RWPE1 (cell line): Measurements from ENCODE around the gene FSHR.

Experiments used
- CTCF ChIA-PET: fragments of 350-600 bp; sonication (Branson Sonifier 250); formaldehyde crosslinking; extraction: SDS; loops from one replicate; lab custom pipeline; 2021; lab: Yijun Ruan, JAX
- POLR2A ChIA-PET: fragments of 400-600 bp; formaldehyde crosslinking; extraction: SDS; loops from one replicate; lab custom pipeline; 2020; ENCODE audit warnings: antibody characterized with exemption; ENCODE audit not compliant: low non-redundant PET; lab: Yijun Ruan, JAX
- DNase-seq: peaks from one replicate; pipeline ENCODE4 v3.0.0; 2012; ENCODE audit warnings: low spot score
- H3K27ac ChIP-seq: fragments of 450-650 bp; 2 replicates; pipeline ENCODE4 v1.5.1; 2017
- TF ChIP-seq, protein P1 (sequence below): fragments of 450-650 bp; conservative IDR thresholded peaks from 2 replicates; pipeline ENCODE4 v1.5.1; 2017; ENCODE audit warnings: low read depth, mild to moderate bottlenecking

FSHR gene

DNA sequence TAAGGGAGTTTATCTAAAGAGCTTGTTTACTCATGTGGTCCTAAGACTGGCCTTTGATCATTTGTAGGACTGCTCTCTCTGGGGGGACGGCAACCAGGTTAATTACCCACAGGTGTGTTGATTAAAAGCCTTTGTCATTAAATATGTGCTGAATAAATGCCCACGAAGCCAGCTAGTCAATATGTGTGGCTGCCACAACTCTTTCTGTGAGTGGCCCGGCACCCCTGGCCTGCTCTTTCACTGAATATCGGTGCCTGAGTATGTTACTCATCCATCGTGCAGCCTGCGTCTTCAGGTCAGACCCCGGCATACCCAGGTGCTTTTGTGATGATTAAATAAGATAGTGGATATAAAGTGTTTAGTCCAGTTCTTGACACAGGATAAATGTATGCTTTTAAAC is 24.3 kb upstream of the FSHR start:
- TF ChIP-seq, protein P1, sequence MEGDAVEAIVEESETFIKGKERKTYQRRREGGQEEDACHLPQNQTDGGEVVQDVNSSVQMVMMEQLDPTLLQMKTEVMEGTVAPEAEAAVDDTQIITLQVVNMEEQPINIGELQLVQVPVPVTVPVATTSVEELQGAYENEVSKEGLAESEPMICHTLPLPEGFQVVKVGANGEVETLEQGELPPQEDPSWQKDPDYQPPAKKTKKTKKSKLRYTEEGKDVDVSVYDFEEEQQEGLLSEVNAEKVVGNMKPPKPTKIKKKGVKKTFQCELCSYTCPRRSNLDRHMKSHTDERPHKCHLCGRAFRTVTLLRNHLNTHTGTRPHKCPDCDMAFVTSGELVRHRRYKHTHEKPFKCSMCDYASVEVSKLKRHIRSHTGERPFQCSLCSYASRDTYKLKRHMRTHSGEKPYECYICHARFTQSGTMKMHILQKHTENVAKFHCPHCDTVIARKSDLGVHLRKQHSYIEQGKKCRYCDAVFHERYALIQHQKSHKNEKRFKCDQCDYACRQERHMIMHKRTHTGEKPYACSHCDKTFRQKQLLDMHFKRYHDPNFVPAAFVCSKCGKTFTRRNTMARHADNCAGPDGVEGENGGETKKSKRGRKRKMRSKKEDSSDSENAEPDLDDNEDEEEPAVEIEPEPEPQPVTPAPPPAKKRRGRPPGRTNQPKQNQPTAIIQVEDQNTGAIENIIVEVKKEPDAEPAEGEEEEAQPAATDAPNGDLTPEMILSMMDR = no peak
- DNase-seq = no peak
- CTCF ChIA-PET = no interaction called here
- no peak overlapping the region for H3K27ac ChIP-seq
- POLR2A ChIA-PET = no interaction called here

- ChIA-PET POLR2A (no interaction called here), CTCF (interaction anchor here (0.5 kb wide), 1 partner anchor 317 kb away, joined by 5 read pairs; no protein-coding TSS in a partner anchor)
- no peak overlapping the region for H3K27ac ChIP-seq
- TF ChIP-seq, protein P1 = no peak
- DNase-seq = no peak
Measured at GRCh38 chr2:49177194-49177593, 22.9 kb upstream of the FSHR start.

DNA sequence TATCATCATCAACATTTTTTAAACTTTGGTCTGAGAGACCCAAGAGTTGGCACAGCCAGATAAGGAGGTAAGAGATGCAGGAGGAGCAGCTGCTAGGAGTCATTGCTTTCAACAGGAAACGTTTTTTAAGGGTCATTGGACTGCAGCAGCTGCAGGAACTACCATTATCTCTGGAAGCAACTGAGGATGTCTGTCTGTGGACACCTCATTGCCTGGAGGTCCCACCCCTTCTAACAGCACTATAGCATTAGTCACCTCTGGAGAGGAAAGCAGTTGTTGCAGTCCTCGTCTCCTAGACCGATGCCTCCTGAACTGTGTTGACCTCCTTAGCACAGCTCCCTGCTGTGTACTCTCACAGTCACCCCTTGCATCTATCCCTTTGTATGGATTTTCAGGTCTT is 21.5 kb upstream of the FSHR start:
- TF ChIP-seq, protein P1 = no peak
- no peak overlapping the region for H3K27ac ChIP-seq
- POLR2A ChIA-PET = no interaction called here
- no peak for DNase-seq
- CTCF ChIA-PET = no interaction called here

GRCh38 chr2:49174750-49175149 is 20.4 kb upstream of the FSHR start:
- H3K27ac ChIP-seq = no peak overlapping the region
- TF ChIP-seq, protein P1 = no peak
- DNase-seq = no peak
- ChIA-PET CTCF (no interaction called here), POLR2A (no interaction called here)

GRCh38 chr2:49167131-49167530 is 12.8 kb upstream of the FSHR start:
- TF ChIP-seq, protein P1 = no peak
- CTCF ChIA-PET = no interaction called here
- POLR2A ChIA-PET = no interaction called here
- no peak for DNase-seq
- H3K27ac ChIP-seq = no peak overlapping the region

DNA sequence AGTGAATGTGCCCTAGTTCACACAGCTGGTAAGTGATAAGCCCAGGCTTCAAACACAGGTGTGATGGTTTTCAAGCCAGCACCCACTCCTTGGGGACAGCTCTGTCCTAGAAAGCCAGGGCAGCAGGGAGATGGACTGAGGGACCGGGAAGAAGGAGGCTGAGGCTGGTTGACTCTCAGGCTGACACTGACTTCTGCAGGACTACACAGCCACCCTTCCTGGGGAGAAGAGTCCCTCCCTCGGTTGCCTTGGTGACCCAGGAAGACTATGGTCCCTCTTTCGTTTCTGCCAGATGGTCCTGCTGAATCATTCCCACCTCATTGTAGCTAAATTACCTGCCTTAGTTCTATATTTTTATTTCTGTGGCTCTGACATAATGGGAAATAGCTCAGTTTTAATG is 11.3 kb upstream of the FSHR start:
- no peak overlapping the region for H3K27ac ChIP-seq
- ChIA-PET POLR2A (no interaction called here), CTCF (interaction anchor here (0.5 kb wide), 1 partner anchor 351 kb away, joined by 3 read pairs; no protein-coding TSS in a partner anchor)
- DNase-seq = no peak
- TF ChIP-seq, protein P1 = no peak
